Measurements from ENCODE around the gene MED29.

DNA sequence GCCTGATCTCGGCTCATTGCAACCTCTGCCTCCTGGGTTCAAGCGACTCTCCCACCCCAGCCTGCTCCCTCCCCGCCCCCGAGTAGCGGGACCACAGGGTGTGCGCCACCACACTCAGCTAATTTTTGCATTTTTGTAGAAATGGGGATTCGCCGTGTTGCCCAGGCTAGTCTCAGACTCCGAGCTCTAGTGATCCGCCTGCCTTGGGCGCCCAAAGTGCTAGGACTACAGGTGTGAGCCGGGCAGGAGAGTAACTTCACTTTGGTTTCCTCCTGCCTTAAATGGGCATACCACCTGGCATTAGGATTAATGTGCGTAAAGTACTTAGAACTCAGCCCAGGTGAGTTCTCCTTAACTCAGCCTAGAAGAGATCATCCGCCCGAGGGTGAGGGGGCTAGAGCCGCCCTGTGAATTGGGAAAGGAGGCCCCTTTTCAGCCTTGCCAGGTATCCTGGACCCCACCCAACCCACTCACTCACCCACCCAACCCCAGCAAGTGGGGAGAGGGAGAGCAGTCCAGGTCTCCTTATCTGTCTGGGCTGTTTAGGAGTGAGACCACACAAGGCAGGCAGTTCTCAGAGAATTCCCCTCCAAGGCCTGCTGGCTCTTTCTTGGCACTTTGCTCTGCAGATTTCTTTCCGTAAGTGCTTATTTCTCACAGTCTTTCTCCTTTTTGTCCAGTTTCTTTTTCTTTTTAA lies 14.2 kb downstream of the MED29 start:
- TF ChIP-seq, protein P1, sequence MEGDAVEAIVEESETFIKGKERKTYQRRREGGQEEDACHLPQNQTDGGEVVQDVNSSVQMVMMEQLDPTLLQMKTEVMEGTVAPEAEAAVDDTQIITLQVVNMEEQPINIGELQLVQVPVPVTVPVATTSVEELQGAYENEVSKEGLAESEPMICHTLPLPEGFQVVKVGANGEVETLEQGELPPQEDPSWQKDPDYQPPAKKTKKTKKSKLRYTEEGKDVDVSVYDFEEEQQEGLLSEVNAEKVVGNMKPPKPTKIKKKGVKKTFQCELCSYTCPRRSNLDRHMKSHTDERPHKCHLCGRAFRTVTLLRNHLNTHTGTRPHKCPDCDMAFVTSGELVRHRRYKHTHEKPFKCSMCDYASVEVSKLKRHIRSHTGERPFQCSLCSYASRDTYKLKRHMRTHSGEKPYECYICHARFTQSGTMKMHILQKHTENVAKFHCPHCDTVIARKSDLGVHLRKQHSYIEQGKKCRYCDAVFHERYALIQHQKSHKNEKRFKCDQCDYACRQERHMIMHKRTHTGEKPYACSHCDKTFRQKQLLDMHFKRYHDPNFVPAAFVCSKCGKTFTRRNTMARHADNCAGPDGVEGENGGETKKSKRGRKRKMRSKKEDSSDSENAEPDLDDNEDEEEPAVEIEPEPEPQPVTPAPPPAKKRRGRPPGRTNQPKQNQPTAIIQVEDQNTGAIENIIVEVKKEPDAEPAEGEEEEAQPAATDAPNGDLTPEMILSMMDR (IDR thresholded peaks at IDR 0.05): no peak
- no peak for TF ChIP-seq POLR2A (IDR thresholded peaks at IDR 0.05)

All from body of pancreas (tissue), 4 donors.